Smooth muscle cell (in vitro differentiated cells): ENCODE results near the gene SDK2. TPM values are rescaled to one million over a fixed set of nuclear protein-coding genes. Genes with fewer than 3 reads are reported as not detected.

ENCODE experiments used
- DNase-seq: peaks from one replicate; lab custom pipeline; 2025; ENCODE audit not compliant: unreplicated experiment; lab: John Stamatoyannopoulos, UW
- H2AFZ ChIP-seq: fragments of 200-600 bp; sonication (generic); 2 replicates; pipeline ENCODE4 v1.6.0; 2016; ENCODE audit warnings: antibody characterized with exemption, low read depth, mild to moderate bottlenecking
- H3F3A ChIP-seq: fragments of 200-600 bp; sonication (generic); 2 replicates; pipeline ENCODE4 v1.6.0; 2017; ENCODE audit warnings: antibody characterized with exemption, low read depth
- H3K27ac ChIP-seq: fragments of 200-600 bp; sonication (generic); 2 replicates; pipeline ENCODE4 v1.5.1; 2016; ENCODE audit warnings: low read depth, mild to moderate bottlenecking
- H3K27me3 ChIP-seq: fragments of 200-600 bp; sonication (generic); 2 replicates; pipeline ENCODE4 v1.6.1; 2016; ENCODE audit warnings: low read depth, mild to moderate bottlenecking
- H3K36me3 ChIP-seq: fragments of 200-600 bp; sonication (generic); 2 replicates; pipeline ENCODE4 v1.5.1; 2016; ENCODE audit warnings: low read depth
- H3K4me1 ChIP-seq: fragments of 200-600 bp; sonication (generic); 2 replicates; pipeline ENCODE4 v1.5.1; 2016; ENCODE audit warnings: low read depth
- H3K4me2 ChIP-seq: fragments of 200-600 bp; sonication (generic); 2 replicates; pipeline ENCODE4 v1.6.0; 2016; ENCODE audit warnings: mild to moderate bottlenecking
- H3K4me3 ChIP-seq: fragments of 200-600 bp; sonication (generic); 2 replicates; pipeline ENCODE4 v1.5.1; 2016; ENCODE audit warnings: mild to moderate bottlenecking
- H3K79me2 ChIP-seq: fragments of 200-600 bp; sonication (generic); 2 replicates; pipeline ENCODE4 v1.6.0; 2016; ENCODE audit warnings: low read depth, mild to moderate bottlenecking
- H3K9ac ChIP-seq: fragments of 200-600 bp; sonication (generic); 2 replicates; pipeline ENCODE4 v1.6.0; 2016; ENCODE audit warnings: low read depth
- H3K9me3 ChIP-seq: fragments of 200-600 bp; sonication (generic); replicated peaks from 2 replicates; pipeline ENCODE4 v1.5.1; 2016; ENCODE audit warnings: low read depth
- H4K20me1 ChIP-seq: fragments of 200-600 bp; sonication (generic); 2 replicates; pipeline ENCODE4 v1.6.0; 2016; ENCODE audit warnings: low read depth
- CTCF ChIP-seq: fragments of 200-600 bp; sonication (generic); IDR thresholded peaks from 2 replicates; pipeline ENCODE4 v1.5.1; 2017; ENCODE audit warnings: borderline replicate concordance, mild to moderate bottlenecking, antibody characterized with exemption; ENCODE audit not compliant: insufficient read depth, poor library complexity, severe bottlenecking
- WGBS: methylation state at CpG from one replicate; pipeline ENCODE4 v1.1.7; 2016; ENCODE audit warnings: low lambda C conversion rate; 5-methylcytosine and 5-hydroxymethylcytosine counted together
- polyA plus RNA-seq: library from polyadenylated mRNA; unstranded; fragments of >200 nt; fragmentation: Nextera tagmentation; extraction: Ambion mirVana; gene quantifications from 2 replicates; pipeline ENCODE4 v1.2.1, GENCODE V29; 2016
- total RNA-seq: library from RNA; depleted of rRNA; stranded (reverse); fragments of >200 nt; gene quantifications from 2 replicates; pipeline ENCODE4 v1.2.3, GENCODE V29; 2014

Gene SDK2
- total and polyA plus RNA-seq, 2 experiments from 2014 or later = 4.6 to 6.5 TPM

DNA sequence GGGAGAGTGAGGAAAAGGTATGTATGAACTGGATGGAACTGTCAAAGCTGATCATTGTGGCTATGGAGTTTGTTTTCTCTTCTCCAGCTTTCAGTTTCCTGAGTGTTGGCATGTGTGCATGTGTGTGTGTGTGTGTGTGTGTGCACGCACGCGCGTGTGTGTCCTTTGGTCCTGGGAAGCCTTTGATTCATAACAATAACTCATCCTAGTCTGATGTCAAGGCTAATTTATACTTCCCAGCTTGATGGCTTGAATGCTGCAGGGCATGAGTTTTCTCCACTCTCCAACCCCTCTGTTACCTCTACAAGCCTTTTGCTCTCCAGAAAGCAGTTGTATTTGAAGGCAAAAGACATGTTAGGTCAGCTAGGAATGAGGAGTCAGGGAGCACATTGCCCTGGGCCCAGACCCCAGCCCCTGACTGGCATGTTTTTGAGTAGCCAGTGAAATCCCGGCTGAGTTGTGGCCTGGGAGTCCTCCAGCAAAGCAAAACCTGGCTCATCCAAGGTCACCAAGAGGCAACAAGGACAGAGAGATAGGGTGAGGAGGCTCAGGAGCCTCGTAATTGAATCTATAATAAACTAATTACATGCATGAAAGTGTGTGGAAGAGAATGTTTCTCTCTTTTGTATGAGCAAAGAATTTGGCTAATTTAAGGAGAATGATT is 323.5 kb downstream of the SDK2 start:
- peaks cover 17% of the 10 kb centered on the region for H3K4me1 ChIP-seq
- 79% methylated on average over 6 of the region's 6 CpGs for WGBS
- H3K27me3 ChIP-seq = no peaks in the 10 kb centered on the region
- H3K4me3 ChIP-seq = no peak overlapping the region
- no peak for DNase-seq
- H4K20me1 ChIP-seq = no peaks in the 10 kb centered on the region
- TF ChIP-seq CTCF = no peak
- no peaks in the 10 kb centered on the region for H3K36me3 ChIP-seq
- H3K4me2 ChIP-seq = no peak overlapping the region
- H3K27ac ChIP-seq = no peak overlapping the region
- H2AFZ ChIP-seq = no peak overlapping the region
- H3K9ac ChIP-seq = no peak overlapping the region
- no peaks in the 10 kb centered on the region for H3K9me3 ChIP-seq
- peaks cover 10% of the 10 kb centered on the region for H3F3A ChIP-seq
- H3K79me2 ChIP-seq = no peaks in the 10 kb centered on the region

DNA sequence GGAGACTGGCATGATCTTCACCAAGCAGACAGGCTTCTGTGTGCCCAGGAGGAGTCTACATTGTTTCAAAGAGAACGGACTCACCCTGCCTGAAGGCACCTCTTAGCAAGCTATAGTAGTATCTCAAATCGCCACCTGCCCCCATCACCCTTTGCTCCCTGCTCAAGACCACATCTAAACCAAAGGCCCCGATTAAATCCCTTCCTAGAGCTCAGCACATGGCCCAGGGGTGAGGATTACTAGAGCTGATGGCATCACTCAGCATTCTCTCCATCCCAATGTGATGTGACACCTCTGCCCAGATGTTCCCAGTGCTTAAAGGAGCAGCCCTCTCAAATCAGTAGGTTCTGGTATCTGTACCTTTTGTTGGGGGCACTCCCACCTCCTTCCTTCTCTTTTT is 324.5 kb downstream of the SDK2 start:
- no peaks in the 10 kb centered on the region for H3K36me3 ChIP-seq
- peaks cover 13% of the 10 kb centered on the region for H3K4me1 ChIP-seq
- H3K79me2 ChIP-seq = no peaks in the 10 kb centered on the region
- H3K27ac ChIP-seq = no peak overlapping the region
- H3K27me3 ChIP-seq = no peaks in the 10 kb centered on the region
- H3K4me2 ChIP-seq = no peak overlapping the region
- H3F3A ChIP-seq = peaks cover 6% of the 10 kb centered on the region
- WGBS = 86% methylated on average over 3 of the region's 3 CpGs
- no peaks in the 10 kb centered on the region for H3K9me3 ChIP-seq
- no peaks in the 10 kb centered on the region for H4K20me1 ChIP-seq
- DNase-seq = no peak
- H3K4me3 ChIP-seq = no peak overlapping the region
- no peak for TF ChIP-seq CTCF
- H3K9ac ChIP-seq = no peak overlapping the region
- H2AFZ ChIP-seq = no peak overlapping the region

DNA sequence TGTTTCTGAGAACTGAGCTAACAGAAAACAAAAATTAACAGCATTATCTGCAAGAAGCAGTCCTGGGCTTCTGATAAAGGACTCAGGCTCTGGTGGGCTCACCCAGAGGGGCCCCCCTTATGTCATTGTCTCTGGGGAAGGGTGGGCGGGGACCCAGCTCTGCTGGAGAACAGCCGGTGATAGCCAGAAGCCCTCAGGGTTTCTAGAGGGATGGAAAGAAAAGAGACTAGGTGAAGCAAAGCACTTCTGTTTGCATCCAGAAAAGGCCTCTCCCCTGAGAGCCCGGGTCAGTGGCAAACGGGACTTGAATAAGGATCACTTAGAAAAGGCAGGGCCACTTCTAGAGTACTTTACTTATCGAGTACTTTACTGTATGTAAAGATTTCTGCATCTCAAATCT is 325.4 kb downstream of the SDK2 start:
- Histone ChIP-seq H4K20me1 (no peaks in the 10 kb centered on the region), H3K79me2 (no peaks in the 10 kb centered on the region), H3K36me3 (no peaks in the 10 kb centered on the region), H3K4me1 (peaks cover 4% of the 10 kb centered on the region), H3K27me3 (no peaks in the 10 kb centered on the region), H3K4me2 (no peak overlapping the region), H3K9ac (no peak overlapping the region), H3K27ac (no peak overlapping the region), H3K4me3 (no peak overlapping the region), H3F3A (peaks cover 5% of the 10 kb centered on the region), H2AFZ (no peak overlapping the region), H3K9me3 (no peaks in the 10 kb centered on the region)
- 42% methylated on average over 5 of the region's 5 CpGs for WGBS
- DNase-seq = no peak
- no peak for TF ChIP-seq CTCF

GRCh38 chr17:73318427-73318813 is 325.8 kb downstream of the SDK2 start:
- Histone ChIP-seq H2AFZ (no peak overlapping the region), H3K36me3 (no peaks in the 10 kb centered on the region), H3K27ac (no peak overlapping the region), H3K4me1 (peaks cover 2% of the 10 kb centered on the region), H3K9me3 (no peaks in the 10 kb centered on the region), H3K9ac (no peak overlapping the region), H3K79me2 (no peaks in the 10 kb centered on the region), H4K20me1 (no peaks in the 10 kb centered on the region), H3F3A (peaks cover 5% of the 10 kb centered on the region), H3K4me3 (no peak overlapping the region), H3K27me3 (no peaks in the 10 kb centered on the region), H3K4me2 (peak overlapping the region; percentile 32)
- DNase-seq = no peak
- no peak for TF ChIP-seq CTCF
- 93% methylated on average over 8 of the region's 8 CpGs for WGBS
